GM13976 (cell line): Measurements from ENCODE around the gene HSPA1A.
"Not testable (repeated sequence)": the region's sequence is repeated elsewhere in the genome, so short reads cannot be mapped to it uniquely, and the experiment has no call there.

Experiments
- DNase-seq: peaks from one replicate; pipeline ENCODE4 v3.0.0; 2012; ENCODE audit warnings: low spot score
- in situ Hi-C: fragments of 300-500 bp; cut with MboI; formaldehyde crosslinking; loops from one replicate; pipeline ENCODE4 v1.12.0; 2022; ENCODE audit warnings: low sequenced_read_pairs, mixed read lengths, inconsistent platforms; ENCODE audit not compliant: unreplicated experiment
- TF ChIP-seq, protein P1 (sequence below): IDR thresholded peaks from 2 replicates; pipeline ENCODE4 v1.5.1; 2012; ENCODE audit warnings: borderline replicate concordance, mild to moderate bottlenecking; ENCODE audit not compliant: insufficient read depth; ENCODE audit errors: extremely low read depth, missing control alignments, control extremely low read depth

HSPA1A gene

DNA sequence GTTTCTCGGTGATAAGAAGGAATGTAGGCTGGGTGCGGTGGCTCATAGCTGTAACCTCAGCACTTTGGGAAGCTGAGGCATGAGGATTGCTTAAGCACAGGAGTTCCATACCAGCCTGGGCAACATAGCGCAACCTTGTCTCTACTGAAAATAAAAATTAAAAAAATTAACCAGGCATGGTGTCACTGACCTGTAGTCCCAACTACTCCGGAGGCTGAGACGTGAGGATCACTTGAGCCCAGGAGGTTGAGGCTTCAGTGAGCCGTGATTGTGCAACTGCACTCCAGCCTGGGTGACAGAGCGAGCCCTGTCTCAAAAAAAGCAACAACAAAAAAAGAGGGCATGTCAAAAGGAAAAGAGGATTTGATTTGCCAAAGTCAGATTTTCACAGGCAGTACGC lies 43.4 kb downstream of the HSPA1A start:
- in situ Hi-C loops, result no loop called here
- no peak for DNase-seq
- TF ChIP-seq, protein P1, sequence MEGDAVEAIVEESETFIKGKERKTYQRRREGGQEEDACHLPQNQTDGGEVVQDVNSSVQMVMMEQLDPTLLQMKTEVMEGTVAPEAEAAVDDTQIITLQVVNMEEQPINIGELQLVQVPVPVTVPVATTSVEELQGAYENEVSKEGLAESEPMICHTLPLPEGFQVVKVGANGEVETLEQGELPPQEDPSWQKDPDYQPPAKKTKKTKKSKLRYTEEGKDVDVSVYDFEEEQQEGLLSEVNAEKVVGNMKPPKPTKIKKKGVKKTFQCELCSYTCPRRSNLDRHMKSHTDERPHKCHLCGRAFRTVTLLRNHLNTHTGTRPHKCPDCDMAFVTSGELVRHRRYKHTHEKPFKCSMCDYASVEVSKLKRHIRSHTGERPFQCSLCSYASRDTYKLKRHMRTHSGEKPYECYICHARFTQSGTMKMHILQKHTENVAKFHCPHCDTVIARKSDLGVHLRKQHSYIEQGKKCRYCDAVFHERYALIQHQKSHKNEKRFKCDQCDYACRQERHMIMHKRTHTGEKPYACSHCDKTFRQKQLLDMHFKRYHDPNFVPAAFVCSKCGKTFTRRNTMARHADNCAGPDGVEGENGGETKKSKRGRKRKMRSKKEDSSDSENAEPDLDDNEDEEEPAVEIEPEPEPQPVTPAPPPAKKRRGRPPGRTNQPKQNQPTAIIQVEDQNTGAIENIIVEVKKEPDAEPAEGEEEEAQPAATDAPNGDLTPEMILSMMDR, result no peak

DNA sequence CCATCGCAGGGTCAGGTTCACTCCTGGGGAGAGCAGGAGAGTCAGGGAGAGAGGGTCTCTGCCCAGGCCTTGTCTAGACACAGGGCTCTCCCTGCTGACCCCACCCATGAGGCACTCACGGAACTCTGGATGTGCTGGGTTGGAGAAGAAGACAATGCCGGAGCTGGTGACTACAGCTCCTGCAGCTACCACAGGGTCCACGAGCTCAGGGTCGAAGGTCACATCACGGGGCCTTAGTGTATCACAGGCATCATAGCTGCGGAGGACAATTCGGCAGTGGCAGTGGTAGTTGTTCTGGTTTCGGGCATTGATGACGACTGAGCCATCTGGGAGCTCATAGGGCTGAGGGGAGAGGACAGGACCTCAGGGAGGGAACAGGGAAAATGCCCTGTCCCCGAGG lies 44.6 kb downstream of the HSPA1A start:
- TF ChIP-seq, protein P1, result no peak
- in situ Hi-C loops, result no loop called here

DNA sequence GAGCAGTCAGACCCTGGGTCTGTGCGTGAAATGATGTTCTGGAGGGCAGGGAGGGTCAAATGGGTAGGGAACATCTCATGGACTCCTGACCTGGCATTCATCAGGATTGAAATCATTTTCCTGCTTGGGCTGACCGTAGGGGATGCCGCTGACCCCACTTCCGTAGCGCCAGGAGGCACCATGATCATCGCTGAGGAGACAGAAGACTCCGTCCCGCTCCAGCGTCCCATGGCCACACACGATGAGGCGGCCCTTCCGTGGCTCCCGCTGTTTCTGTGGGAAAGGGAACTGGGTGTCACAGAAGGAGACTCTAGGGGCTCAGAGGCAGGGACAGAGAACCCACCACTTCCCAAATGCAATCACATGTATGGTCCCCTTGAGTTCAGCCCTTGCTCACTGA lies 45.0 kb downstream of the HSPA1A start:
- in situ Hi-C loops, result no loop called here
- DNase-seq, result no peak
- TF ChIP-seq, protein P1, result no peak

More for the DNA sequence above, 44.6 kb downstream of the HSPA1A start:
- no peak for DNase-seq

DNA sequence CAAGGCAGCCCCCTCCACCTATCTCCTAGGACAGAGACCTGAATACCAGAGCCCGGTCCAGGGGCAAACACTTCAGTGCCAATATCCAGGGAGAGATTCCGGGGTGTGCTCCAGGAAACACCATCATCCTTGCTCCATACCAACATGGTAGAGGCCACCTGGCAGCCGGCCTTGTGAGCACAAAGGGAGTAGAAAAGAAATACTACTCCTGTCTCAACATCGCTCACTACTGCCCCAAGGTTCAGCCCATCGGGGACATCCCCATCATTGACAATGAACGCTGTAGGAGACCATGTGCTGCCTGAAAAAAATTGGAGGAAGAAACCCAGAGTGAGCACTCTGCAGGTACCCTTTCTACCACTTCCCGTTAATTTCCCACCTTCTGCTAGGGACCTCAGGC lies 45.8 kb downstream of the HSPA1A start:
- TF ChIP-seq, protein P1, result no peak
- in situ Hi-C loops, result no loop called here
- no peak for DNase-seq

DNA sequence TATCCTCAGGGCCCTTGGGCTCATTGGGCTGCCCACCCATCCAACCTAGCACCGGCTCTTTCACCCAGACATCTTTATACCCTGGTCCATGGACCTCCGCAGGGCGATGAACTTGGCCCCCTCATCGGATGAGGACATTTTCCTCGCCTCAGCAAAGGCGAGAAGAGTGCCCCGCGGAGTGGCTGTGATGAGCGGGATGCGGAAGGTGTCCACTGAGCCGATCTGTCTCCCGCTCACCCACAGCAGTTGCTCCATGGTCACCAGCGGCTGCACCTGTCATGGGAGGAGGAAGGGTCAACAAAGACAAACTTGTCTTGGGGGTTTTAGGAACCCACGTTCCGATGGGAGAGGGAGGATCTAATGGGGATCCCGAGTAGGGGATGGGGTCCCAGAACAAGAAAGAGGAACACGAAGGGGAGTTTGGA lies 46.6 kb downstream of the HSPA1A start:
- in situ Hi-C loops, result no loop called here
- TF ChIP-seq, protein P1, result no peak
- DNase-seq, result no peak

DNA sequence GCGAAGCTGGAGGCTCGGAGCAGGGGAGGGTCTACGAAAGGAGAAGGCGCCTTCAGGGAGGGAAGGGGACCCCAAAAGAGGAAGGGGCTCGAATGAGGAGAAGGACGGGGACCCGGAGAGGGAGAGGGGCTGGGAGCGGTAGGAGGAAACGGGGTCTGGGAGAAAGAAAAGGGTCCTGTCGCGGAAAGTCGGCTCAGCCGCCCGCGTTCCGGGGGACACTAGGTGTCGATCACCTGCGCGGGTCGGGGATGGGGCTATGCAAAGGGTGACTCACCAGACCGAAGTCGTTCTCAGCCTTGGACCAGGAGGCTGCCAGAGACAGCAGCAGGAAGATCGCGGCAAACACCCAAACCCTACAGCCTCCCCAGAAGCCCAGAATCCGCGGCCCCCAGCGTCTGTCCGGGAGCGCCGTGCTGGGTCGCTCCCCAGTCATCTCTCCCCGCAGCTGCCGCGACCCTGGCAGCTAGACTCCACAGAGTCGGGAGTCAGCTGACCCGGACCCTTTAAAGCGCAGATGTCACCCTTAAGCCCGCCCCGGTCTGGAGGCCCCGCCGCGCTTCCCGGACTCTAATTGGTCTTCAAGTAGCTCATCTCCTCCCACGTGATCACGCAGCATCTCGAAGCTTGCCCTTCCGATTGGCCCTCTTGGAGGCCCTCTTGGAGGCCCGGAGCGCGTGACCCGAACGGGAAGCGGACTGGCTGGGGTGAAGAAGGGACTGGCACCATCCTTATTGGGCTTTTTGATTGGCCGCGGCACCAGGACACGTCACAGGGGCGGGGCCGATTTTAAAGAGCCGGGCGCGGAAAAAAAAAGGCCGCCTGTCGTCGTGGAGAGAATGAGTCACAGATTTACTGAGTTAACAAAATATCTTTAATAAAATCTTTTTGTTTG lies 47.2 kb downstream of the HSPA1A start, which contains the start of gene NEU1:
TSS of gene NEU1 (minus strand) at position 478 of the 892 bp plus-strand sequence. CDS start at position 433, 45 bp downstream.
- peak; percentile 100 for DNase-seq
- TF ChIP-seq, protein P1, result no peak
- in situ Hi-C loops, result no loop called here

DNA sequence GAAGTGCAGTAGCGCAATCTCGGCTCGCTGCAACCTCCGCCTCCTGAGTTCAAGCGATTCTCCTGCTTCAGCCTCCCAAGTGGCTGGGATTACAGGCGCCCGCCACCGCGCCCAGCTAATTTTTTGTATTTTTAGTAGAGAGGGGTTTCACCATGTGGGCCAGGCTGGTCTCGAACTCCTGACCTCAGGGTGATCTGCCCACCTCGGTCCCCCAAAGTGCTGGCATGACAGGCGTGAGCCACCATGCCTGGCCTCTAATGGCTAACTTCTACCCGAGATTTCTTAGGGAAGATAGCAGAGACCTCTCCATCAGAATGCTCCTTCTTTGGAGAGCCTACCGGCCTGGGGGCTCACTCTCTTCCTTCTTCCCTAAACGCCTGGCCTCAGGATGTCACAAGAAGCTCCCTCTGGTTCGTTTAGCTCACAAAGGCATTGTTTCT lies 48.8 kb downstream of the HSPA1A start:
- in situ Hi-C loops, result not testable (repeated sequence)

More for the DNA sequence above, 48.8 kb downstream of the HSPA1A start:
- DNase-seq, result not testable (repeated sequence)
